HEK293 (cell line): ENCODE data around the gene SLC34A3.

Source experiments
- CTCF ChIA-PET: fragments of 350-600 bp; formaldehyde crosslinking; extraction: SDS; loops from one replicate; lab custom pipeline; 2021; ENCODE audit warnings: antibody characterized with exemption; lab: Yijun Ruan, JAX
- POLR2A ChIA-PET: fragments of 300-600 bp; formaldehyde crosslinking; extraction: SDS; loops from one replicate; lab custom pipeline; 2020; ENCODE audit warnings: antibody characterized with exemption, inconsistent platforms; lab: Yijun Ruan, JAX
- H3K27ac ChIP-seq: fragments of 200-500 bp; sonication (Bioruptor generic); 2 replicates; pipeline ENCODE4 v1.5.1; 2014; ENCODE audit warnings: low read depth, low read length, control low read depth, inconsistent platforms; ENCODE audit errors: extremely low read depth
- H3K36me3 ChIP-seq, 2 experiments: fragments of 200-500 bp in 1 of 2; sonication (Bioruptor generic) in 1 of 2; 1 replicate in 1 of 2; 2 replicates in 1 of 2; pipeline ENCODE4 v1.5.1; 2014 to 2017; ENCODE audit warnings: inconsistent platforms in 2 of 2, low read length in 2 of 2; ENCODE audit not compliant: control insufficient read depth in 2 of 2, insufficient read depth in 1 of 2
- H3K4me1 ChIP-seq: fragments of 200-500 bp; sonication (Bioruptor generic); 2 replicates; pipeline ENCODE4 v1.5.1; 2014; ENCODE audit warnings: mild to moderate bottlenecking, low read length, inconsistent platforms; ENCODE audit not compliant: control insufficient read depth, insufficient read depth
- H3K4me3 ChIP-seq: 2 replicates; pipeline ENCODE4 v1.5.1; 2011; ENCODE audit warnings: low read depth, mild to moderate bottlenecking, control low read depth, low read length, moderate library complexity
- H3K9me3 ChIP-seq: fragments of 200-500 bp; sonication (Bioruptor generic); 2 replicates; pipeline ENCODE4 v1.5.1; 2014; ENCODE audit warnings: low read depth, low read length, inconsistent platforms; ENCODE audit not compliant: control insufficient read depth, insufficient read depth
- BCL11A ChIP-seq: fragments of 450-650 bp; formaldehyde crosslinking; IDR thresholded peaks from 2 replicates; pipeline ENCODE4 v1.5.1; 2016; ENCODE audit warnings: low read depth, missing biosample characterization, missing genetic modification characterization
- ELK4 ChIP-seq: IDR thresholded peaks from 2 replicates; pipeline ENCODE4 v1.6.1; 2011; ENCODE audit warnings: mild to moderate bottlenecking, low read depth, low read length, borderline replicate concordance
- GFI1B ChIP-seq: fragments of 450-650 bp; formaldehyde crosslinking; IDR thresholded peaks from 2 replicates; pipeline ENCODE4 v1.5.1; 2016; ENCODE audit warnings: missing biosample characterization, missing genetic modification characterization
- GLIS2 ChIP-seq: fragments of 450-650 bp; formaldehyde crosslinking; IDR thresholded peaks from 2 replicates; pipeline ENCODE4 v1.5.1; 2016; ENCODE audit warnings: missing biosample characterization, missing genetic modification characterization
- HIC1 ChIP-seq: fragments of 450-650 bp; formaldehyde crosslinking; IDR thresholded peaks from 2 replicates; pipeline ENCODE4 v1.5.1; 2016; ENCODE audit warnings: missing biosample characterization, missing genetic modification characterization
- RBAK ChIP-seq: fragments of 450-650 bp; formaldehyde crosslinking; IDR thresholded peaks from 2 replicates; pipeline ENCODE4 v1.5.1; 2016; ENCODE audit warnings: missing biosample characterization, missing genetic modification characterization
- SETDB1 ChIP-seq: IDR thresholded peaks from one replicate; pipeline ENCODE4 v1.6.1; 2017; ENCODE audit warnings: mild to moderate bottlenecking, low read length, moderate library complexity, mixed read lengths; ENCODE audit not compliant: insufficient read length
- WT1 ChIP-seq: fragments of 450-650 bp; formaldehyde crosslinking; IDR thresholded peaks from 2 replicates; pipeline ENCODE4 v1.5.1; 2016; ENCODE audit warnings: missing biosample characterization, missing genetic modification characterization
- ZIC2 ChIP-seq: fragments of 450-650 bp; formaldehyde crosslinking; IDR thresholded peaks from 2 replicates; pipeline ENCODE4 v1.5.1; 2016; ENCODE audit warnings: missing biosample characterization, missing genetic modification characterization
- ZNF175 ChIP-seq: fragments of 450-650 bp; formaldehyde crosslinking; IDR thresholded peaks from 2 replicates; pipeline ENCODE4 v1.5.1; 2016; ENCODE audit warnings: missing biosample characterization, missing genetic modification characterization
- ZNF2 ChIP-seq: fragments of 450-650 bp; formaldehyde crosslinking; IDR thresholded peaks from 2 replicates; pipeline ENCODE4 v1.5.1; 2016; ENCODE audit warnings: missing biosample characterization, missing genetic modification characterization
- ZNF266 ChIP-seq: fragments of 450-650 bp; formaldehyde crosslinking; IDR thresholded peaks from 2 replicates; pipeline ENCODE4 v1.5.1; 2016; ENCODE audit warnings: missing biosample characterization, missing genetic modification characterization, low read depth
- ZNF394 ChIP-seq: fragments of 450-650 bp; formaldehyde crosslinking; IDR thresholded peaks from 2 replicates; pipeline ENCODE4 v1.5.1; 2016; ENCODE audit warnings: missing biosample characterization, missing genetic modification characterization, mild to moderate bottlenecking, moderate library complexity, borderline replicate concordance
- ZNF501 ChIP-seq: fragments of 450-650 bp; formaldehyde crosslinking; IDR thresholded peaks from 2 replicates; pipeline ENCODE4 v1.5.1; 2016; ENCODE audit warnings: missing biosample characterization, missing genetic modification characterization
- ZNF530 ChIP-seq: fragments of 450-650 bp; formaldehyde crosslinking; IDR thresholded peaks from 2 replicates; pipeline ENCODE4 v1.5.1; 2016; ENCODE audit warnings: low read depth, missing biosample characterization, missing genetic modification characterization
- ZNF555 ChIP-seq: fragments of 450-650 bp; formaldehyde crosslinking; conservative IDR thresholded peaks from 2 replicates; pipeline ENCODE4 v1.5.1; 2017; ENCODE audit warnings: missing biosample characterization, mild to moderate bottlenecking, missing genetic modification characterization, inconsistent platforms
- ZNF707 ChIP-seq: fragments of 450-650 bp; formaldehyde crosslinking; IDR thresholded peaks from 2 replicates; pipeline ENCODE4 v1.5.1; 2016; ENCODE audit warnings: missing biosample characterization, missing genetic modification characterization
- ZNF837 ChIP-seq: fragments of 450-650 bp; formaldehyde crosslinking; IDR thresholded peaks from 2 replicates; pipeline ENCODE4 v1.5.1; 2016; ENCODE audit warnings: missing biosample characterization, missing genetic modification characterization
- ZSCAN30 ChIP-seq: fragments of 450-650 bp; IDR thresholded peaks from 2 replicates; pipeline ENCODE4 v1.5.1; 2018; ENCODE audit warnings: missing biosample characterization, mild to moderate bottlenecking, missing genetic modification characterization, moderate library complexity
- ZXDB ChIP-seq: fragments of 450-650 bp; formaldehyde crosslinking; IDR thresholded peaks from 2 replicates; pipeline ENCODE4 v1.5.1; 2016; ENCODE audit warnings: missing biosample characterization, missing genetic modification characterization
- TF ChIP-seq, protein P1 (sequence below): fragments of 450-650 bp; formaldehyde crosslinking; IDR thresholded peaks from 2 replicates; pipeline ENCODE4 v1.5.1; 2016; ENCODE audit warnings: missing biosample characterization, missing genetic modification characterization
- TF ChIP-seq, protein P2 (sequence below): fragments of 450-650 bp; formaldehyde crosslinking; IDR thresholded peaks from 2 replicates; pipeline ENCODE4 v1.5.1; 2016; ENCODE audit warnings: missing biosample characterization, missing genetic modification characterization

The SLC34A3 gene

DNA sequence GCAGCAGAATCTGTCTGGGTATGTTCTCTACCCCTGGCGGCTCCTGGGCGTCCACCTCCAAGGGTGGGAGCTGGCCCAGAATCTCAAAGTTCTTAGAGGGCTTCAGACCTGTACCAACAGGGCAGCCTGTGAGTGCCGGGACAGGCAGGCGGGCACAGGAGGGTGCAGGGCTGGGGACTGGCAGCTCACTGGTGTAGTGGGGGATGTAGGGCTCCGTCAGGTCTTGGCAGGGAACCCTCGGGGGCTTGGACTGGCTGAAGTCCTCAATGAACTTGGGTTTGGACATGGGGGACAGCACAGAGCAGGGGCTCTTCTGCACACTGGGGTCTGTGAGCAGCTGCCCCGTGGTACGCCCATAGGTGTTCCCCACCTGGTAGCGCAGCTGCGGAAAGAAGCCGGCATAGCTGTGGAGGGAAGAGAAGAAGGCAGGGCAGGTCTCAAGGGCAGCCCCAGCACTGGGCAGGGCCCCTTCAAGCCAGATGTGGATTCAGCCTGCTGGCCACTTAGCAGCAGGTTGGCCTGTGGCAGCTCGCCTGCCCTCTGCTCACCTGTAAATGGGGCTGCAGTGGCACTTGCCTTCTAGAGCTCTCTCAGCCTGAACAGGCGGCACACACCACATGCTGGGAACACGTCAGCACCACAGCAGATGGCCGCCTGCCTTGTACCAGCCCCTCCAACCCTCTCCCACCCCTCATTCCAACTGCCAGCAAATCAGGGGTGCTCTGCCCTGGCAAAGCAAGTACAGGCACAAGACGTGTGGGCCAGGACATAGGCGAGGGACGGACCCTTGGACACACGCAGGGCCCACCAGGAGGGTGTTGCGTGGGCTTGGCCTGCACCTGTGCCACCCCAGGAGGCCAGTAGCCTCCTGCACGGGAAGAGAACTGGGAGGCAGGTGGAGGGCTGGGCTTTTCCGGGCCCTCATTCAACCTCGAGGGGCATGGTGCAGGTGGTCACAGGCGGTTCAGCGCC, 15.0 kb downstream of the SLC34A3 start:
- CTCF ChIA-PET, result interaction anchor here (0.6 to 3.6 kb wide), 3 partner anchors 8 to 27 kb away, joined by 5 to 29 read pairs (median 16); partner anchors contain the start of gene NELFB

GRCh38 chr9:137247135-137247915, 16.6 kb downstream of the SLC34A3 start:
- CTCF ChIA-PET, result interaction anchor here (0.7 to 3.6 kb wide), 5 partner anchors 10 to 176 kb away, joined by 3 to 29 read pairs (median 4); partner anchors contain the start of genes EXD3 and NOXA1
- TF ChIP-seq ZNF266 (tag by site-specific recombination) (no peak), RBAK (tag by site-specific recombination) (no peak), ZNF175 (tag by site-specific recombination) (no peak), ZIC2 (tag by site-specific recombination) (peak; percentile 70; the same call in 1 of the 2 replicates), ELK4 (no peak), ZNF530 (tag by site-specific recombination) (no peak), SETDB1 (no peak), ZNF2 (tag by site-specific recombination) (no peak), GFI1B (tag by site-specific recombination) (no peak), ZXDB (tag by site-specific recombination) (no peak), ZNF555 (tag by site-specific recombination) (no peak), ZNF394 (tag by site-specific recombination) (peak; percentile 53; the same call in 1 of the 2 replicates), ZSCAN30 (tag by site-specific recombination) (no peak), WT1 (no peak), GLIS2 (tag by site-specific recombination) (peak; percentile 58), ZNF837 (no peak), BCL11A (tag by site-specific recombination) (no peak), ZNF707 (tag by site-specific recombination) (no peak)
- TF ChIP-seq, protein P1, sequence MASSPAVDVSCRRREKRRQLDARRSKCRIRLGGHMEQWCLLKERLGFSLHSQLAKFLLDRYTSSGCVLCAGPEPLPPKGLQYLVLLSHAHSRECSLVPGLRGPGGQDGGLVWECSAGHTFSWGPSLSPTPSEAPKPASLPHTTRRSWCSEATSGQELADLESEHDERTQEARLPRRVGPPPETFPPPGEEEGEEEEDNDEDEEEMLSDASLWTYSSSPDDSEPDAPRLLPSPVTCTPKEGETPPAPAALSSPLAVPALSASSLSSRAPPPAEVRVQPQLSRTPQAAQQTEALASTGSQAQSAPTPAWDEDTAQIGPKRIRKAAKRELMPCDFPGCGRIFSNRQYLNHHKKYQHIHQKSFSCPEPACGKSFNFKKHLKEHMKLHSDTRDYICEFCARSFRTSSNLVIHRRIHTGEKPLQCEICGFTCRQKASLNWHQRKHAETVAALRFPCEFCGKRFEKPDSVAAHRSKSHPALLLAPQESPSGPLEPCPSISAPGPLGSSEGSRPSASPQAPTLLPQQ, result no peak
- TF ChIP-seq, protein P2, sequence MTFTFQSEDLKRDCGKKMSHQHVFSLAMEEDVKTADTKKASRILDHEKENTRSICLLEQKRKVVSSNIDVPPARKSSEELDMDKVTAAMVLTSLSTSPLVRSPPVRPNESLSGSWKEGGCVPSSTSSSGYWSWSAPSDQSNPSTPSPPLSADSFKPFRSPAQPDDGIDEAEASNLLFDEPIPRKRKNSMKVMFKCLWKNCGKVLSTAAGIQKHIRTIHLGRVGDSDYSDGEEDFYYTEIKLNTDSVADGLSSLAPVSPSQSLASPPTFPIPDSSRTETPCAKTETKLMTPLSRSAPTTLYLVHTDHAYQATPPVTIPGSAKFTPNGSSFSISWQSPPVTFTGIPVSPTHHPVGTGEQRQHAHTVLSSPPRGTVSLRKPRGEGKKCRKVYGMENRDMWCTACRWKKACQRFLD, result no peak

More for the DNA sequence above, 15.0 kb downstream of the SLC34A3 start:
- H3K4me1 ChIP-seq, result 0 out of 2 replicates have a peak, but pooled peaks cover 3% of the 10 kb centered on the region
- H3K27ac ChIP-seq, result no peak overlapping the region
- H3K36me3 ChIP-seq, result peaks cover 0 to 26% of the 10 kb centered on the region in 2 experiments; a peak in 1 of 3 replicates
- H3K4me3 ChIP-seq, result no peak overlapping the region
- POLR2A ChIA-PET, result interaction anchor here (2.0 to 11.5 kb wide), 5 partner anchors 8 to 116 kb away, joined by 19 to 336 read pairs (median 103); partner anchors contain the start of genes CYSRT1, NELFB, RNF208 and RNF224
- H3K9me3 ChIP-seq, result no peaks in the 10 kb centered on the region
- 0 out of 2 replicates have a peak, but pooled peaks have one; percentile 12 for TF ChIP-seq HIC1 (tag by site-specific recombination)
- TF ChIP-seq ZIC2 (tag by site-specific recombination), result peak; percentile 11; the same call in 1 of the 2 replicates
- no peak for TF ChIP-seq ZNF501 (tag by site-specific recombination)

More at GRCh38 chr9:137247135-137247915, 16.6 kb downstream of the SLC34A3 start:
- Histone ChIP-seq H3K36me3 (peaks cover 0 to 18% of the 10 kb centered on the region in 2 experiments; a peak in 1 of 3 replicates), H3K4me1 (0 out of 2 replicates have a peak, but pooled peaks cover 3% of the 10 kb centered on the region), H3K27ac (no peak overlapping the region), H3K4me3 (no peak overlapping the region), H3K9me3 (no peaks in the 10 kb centered on the region)
- POLR2A ChIA-PET, result interaction anchor here (0.7 to 11.5 kb wide), 4 partner anchors 6 to 213 kb away, joined by 3 to 336 read pairs (median 4); partner anchors contain the start of genes NELFB, NRARP and STPG3
